Type B pancreatic cell (in vitro differentiated cells): ENCODE results near the gene SYN1. TPM values are rescaled to one million over a fixed set of nuclear protein-coding genes. Genes with fewer than 3 reads are reported as not detected.

Experiments
- DNase-seq: peaks from one replicate; pipeline ENCODE4 v3.0.0; 2021; ENCODE audit warnings: mixed read lengths; ENCODE audit not compliant: unreplicated experiment; ENCODE audit errors: extremely low spot score
- H3K27ac Mint-ChIP-seq: 2 replicates; pipeline ENCODE4 v1.8.0; 2021; ENCODE audit warnings: mild to moderate bottlenecking, mixed read lengths
- H3K27me3 Mint-ChIP-seq: 2 replicates; pipeline ENCODE4 v1.8.0; 2021; ENCODE audit warnings: mixed read lengths
- H3K36me3 Mint-ChIP-seq: 2 replicates; pipeline ENCODE4 v1.8.0; 2021; ENCODE audit warnings: mixed read lengths
- H3K4me1 Mint-ChIP-seq: one replicate; pipeline ENCODE4 v1.8.0; 2021; ENCODE audit warnings: mixed read lengths; ENCODE audit not compliant: unreplicated experiment
- H3K4me3 Mint-ChIP-seq: 2 replicates; pipeline ENCODE4 v1.8.0; 2021; ENCODE audit warnings: mild to moderate bottlenecking, mixed read lengths
- H3K9me3 Mint-ChIP-seq: 2 replicates; pipeline ENCODE4 v1.8.0; 2021; ENCODE audit warnings: mixed read lengths
- total RNA-seq: library from RNA; stranded (reverse); gene quantifications from 2 replicates; pipeline ENCODE4 v1.2.1, GENCODE V29; 2021; ENCODE audit warnings: low replicate concordance
- TF ChIP-seq, protein P1 (sequence below): fragments of 200-600 bp; sonication (generic); conservative IDR thresholded peaks from 2 replicates; pipeline ENCODE4 v1.5.0; 2021; ENCODE audit warnings: antibody characterized with exemption, mild to moderate bottlenecking

SYN1 gene
- total RNA-seq, 1 donor from 2014 or later: 4.2 TPM

DNA sequence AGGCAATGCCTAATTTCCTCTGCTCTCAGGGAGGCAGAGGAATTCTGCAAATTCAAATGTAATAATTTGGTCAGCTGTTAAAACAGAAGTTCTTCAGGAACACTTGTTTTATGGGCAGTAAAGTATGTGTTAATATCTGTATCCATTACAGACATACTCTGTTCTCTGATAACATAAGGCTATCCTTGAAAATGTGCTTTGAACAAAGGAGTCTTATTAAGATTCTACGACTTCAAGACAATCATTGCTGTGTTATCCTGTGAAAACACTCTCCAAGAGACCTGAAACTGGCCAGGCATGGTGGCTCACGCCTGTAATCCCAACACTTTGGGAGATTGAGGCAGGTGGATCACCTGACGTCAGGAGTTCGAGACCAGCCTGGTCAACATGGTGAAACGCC, 12.0 kb upstream of the SYN1 start:
- no peak for DNase-seq
- TF ChIP-seq, protein P1, sequence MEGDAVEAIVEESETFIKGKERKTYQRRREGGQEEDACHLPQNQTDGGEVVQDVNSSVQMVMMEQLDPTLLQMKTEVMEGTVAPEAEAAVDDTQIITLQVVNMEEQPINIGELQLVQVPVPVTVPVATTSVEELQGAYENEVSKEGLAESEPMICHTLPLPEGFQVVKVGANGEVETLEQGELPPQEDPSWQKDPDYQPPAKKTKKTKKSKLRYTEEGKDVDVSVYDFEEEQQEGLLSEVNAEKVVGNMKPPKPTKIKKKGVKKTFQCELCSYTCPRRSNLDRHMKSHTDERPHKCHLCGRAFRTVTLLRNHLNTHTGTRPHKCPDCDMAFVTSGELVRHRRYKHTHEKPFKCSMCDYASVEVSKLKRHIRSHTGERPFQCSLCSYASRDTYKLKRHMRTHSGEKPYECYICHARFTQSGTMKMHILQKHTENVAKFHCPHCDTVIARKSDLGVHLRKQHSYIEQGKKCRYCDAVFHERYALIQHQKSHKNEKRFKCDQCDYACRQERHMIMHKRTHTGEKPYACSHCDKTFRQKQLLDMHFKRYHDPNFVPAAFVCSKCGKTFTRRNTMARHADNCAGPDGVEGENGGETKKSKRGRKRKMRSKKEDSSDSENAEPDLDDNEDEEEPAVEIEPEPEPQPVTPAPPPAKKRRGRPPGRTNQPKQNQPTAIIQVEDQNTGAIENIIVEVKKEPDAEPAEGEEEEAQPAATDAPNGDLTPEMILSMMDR: no peak
- Mint-ChIP-seq H3K27ac (no peak overlapping the region), H3K36me3 (no peaks in the 10 kb centered on the region), H3K27me3 (no peaks in the 10 kb centered on the region), H3K9me3 (no peaks in the 10 kb centered on the region), H3K4me1 (no peaks in the 10 kb centered on the region), H3K4me3 (no peak overlapping the region)

DNA sequence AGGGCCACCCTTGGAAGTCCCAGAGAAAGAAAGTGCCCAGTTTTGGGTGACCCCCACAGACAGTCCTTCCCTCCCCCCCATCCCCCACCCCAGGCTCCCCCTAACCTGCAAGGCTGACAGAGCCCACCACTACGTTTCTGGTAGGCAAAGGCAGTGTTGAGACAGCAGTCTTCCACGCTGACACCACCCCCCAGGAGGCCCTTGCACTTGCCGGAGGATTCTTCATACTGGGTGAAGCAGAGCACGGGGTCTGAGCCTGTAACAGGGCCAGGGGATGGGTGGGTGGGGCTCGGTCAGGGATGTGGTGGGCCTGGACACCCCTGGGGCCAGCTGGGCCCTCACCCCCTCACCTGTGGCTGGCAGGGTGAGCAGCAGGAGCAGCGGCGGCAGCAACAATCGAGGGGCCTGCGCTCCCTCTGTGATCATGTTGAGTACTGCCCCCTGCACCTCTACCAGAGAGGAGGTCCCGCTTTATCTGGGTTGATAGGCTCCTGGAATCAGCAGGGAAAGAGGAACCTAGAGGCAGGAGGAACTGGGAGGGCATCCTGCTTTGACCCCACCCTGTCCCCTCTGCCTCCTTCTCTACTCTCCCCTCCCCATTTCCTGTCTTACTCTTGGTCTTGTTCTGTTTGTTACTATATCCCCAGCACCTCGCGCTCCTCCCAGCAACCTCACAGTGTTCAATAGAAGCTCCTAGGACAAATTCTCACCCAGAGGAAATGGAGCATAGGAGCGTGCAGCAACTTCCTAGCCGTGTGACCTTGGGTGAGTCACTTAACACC, 10.0 kb upstream of the SYN1 start, which contains the start of gene CFP:
Gene CFP, minus strand, starts transcription at position 512 of the 782 bp plus-strand sequence. Its CDS starts 86 bp downstream, at position 426.
- Mint-ChIP-seq H3K27me3 (peaks cover 4% of the 10 kb centered on the region), H3K4me1 (no peaks in the 10 kb centered on the region), H3K9me3 (no peaks in the 10 kb centered on the region), H3K4me3 (no peak within 1 kb of the TSS), H3K27ac (no peak within 1 kb of the TSS), H3K36me3 (no peaks in the 10 kb centered on the region)
- no peak for DNase-seq
- TF ChIP-seq, protein P1: no peak

DNA sequence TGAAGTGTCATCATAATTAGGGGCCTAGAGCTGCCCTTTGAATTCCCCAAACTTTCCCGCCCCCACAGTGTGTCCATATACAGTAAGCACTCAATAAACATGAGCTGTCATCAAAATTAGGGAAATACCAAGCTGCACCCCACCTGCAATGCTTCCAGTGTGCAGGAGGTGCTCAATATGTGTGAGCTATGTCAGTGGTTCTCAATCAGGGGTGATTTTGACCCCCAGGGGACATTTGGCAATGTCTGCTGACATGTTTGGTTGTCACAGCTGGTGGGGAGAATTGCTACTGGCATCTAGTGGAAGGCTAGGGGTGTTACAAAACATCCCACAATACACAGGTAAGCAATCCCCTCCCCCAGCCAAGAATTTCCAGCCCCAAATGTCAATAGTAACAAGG, 9.3 kb upstream of the SYN1 start:
- Mint-ChIP-seq H3K4me1 (no peaks in the 10 kb centered on the region), H3K36me3 (no peaks in the 10 kb centered on the region), H3K9me3 (no peaks in the 10 kb centered on the region), H3K27ac (no peak overlapping the region), H3K4me3 (no peak overlapping the region), H3K27me3 (peaks cover 4% of the 10 kb centered on the region)
- no peak for DNase-seq
- TF ChIP-seq, protein P1: no peak

DNA sequence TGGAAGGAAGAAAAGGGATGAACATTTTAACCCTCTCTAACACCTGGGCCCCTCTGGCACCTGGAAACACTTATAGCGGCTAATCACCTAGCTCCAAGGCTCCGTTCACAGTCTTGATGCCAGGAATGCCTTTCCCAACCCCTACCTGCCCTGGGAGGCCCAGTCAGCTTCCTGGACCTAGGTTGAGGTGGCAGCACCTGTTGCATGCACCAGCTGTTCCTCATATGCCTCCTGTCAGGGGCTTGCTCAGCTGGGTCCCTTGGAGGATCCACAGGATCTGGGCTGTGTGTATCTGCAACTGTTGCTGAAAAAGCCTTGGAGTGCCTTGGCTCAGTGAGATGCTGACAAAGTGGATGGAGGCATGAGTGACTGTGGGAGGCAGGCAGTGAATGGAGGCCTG, 5.7 kb upstream of the SYN1 start:
- H3K4me3 Mint-ChIP-seq: no peak overlapping the region
- H3K36me3 Mint-ChIP-seq: no peaks in the 10 kb centered on the region
- no peak overlapping the region for H3K27ac Mint-ChIP-seq
- no peaks in the 10 kb centered on the region for H3K9me3 Mint-ChIP-seq
- H3K27me3 Mint-ChIP-seq: peaks cover 30% of the 10 kb centered on the region
- TF ChIP-seq, protein P1: no peak
- H3K4me1 Mint-ChIP-seq: no peaks in the 10 kb centered on the region
- no peak for DNase-seq

DNA sequence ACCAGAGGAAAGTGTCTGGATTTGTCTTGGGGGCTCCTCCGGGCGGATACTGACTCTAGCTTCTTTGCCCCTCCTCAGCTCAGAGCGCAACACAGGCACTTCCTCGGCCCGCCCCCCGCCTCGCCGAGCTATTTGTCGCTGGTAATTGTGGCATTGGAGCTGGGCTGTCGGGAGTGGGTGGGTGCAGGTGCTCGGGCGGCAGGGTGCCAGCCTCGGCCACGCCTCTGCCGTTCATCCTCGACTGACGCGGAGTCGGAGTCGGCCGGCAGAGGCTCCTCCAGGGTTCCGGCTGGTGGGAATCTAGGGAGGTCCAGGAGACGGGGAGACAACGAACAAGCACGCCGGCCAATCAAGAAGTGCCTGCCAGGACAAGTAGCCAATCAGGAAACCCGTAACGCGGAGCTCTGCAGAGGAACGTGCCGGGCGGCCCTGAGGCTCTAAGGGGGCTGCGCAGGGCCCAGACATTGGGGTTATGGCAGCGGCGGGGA, 3.9 kb upstream of the SYN1 start:
- peaks cover 35% of the 10 kb centered on the region for H3K27me3 Mint-ChIP-seq
- no peak overlapping the region for H3K27ac Mint-ChIP-seq
- H3K4me3 Mint-ChIP-seq: peak overlapping the region; percentile 85
- H3K36me3 Mint-ChIP-seq: no peaks in the 10 kb centered on the region
- TF ChIP-seq, protein P1: no peak
- DNase-seq: no peak
- no peaks in the 10 kb centered on the region for H3K4me1 Mint-ChIP-seq
- H3K9me3 Mint-ChIP-seq: no peaks in the 10 kb centered on the region
